ENCODE measurements around the gene UBE2G2.

UBE2G2 gene

GRCh38 chr21:44742418-44743153 lies 59.0 kb downstream of the UBE2G2 start:
- DNase-seq = peak; percentile 25

GRCh38 chr21:44741921-44742320 lies 59.7 kb downstream of the UBE2G2 start:
- no peak for DNase-seq

GRCh38 chr21:44740742-44741141 lies 60.9 kb downstream of the UBE2G2 start:
- DNase-seq = no peak

GRCh38 chr21:44739316-44739715 lies 62.3 kb downstream of the UBE2G2 start:
- no peak for DNase-seq

GRCh38 chr21:44738621-44739020 lies 63.0 kb downstream of the UBE2G2 start:
- DNase-seq = no peak

- no peak for DNase-seq
Measured at GRCh38 chr21:44737706-44738354, 63.8 kb downstream of the UBE2G2 start.

GRCh38 chr21:44736291-44737004 lies 65.2 kb downstream of the UBE2G2 start:
- DNase-seq = no peak

- DNase-seq = no peak
Measured at GRCh38 chr21:44735821-44736220, 65.8 kb downstream of the UBE2G2 start.

- DNase-seq = no peak
Measured at GRCh38 chr21:44734841-44735240, 66.8 kb downstream of the UBE2G2 start.

- DNase-seq = no peak
Measured at GRCh38 chr21:44734026-44734745, 67.4 kb downstream of the UBE2G2 start.

GRCh38 chr21:44732956-44733355 lies 68.7 kb downstream of the UBE2G2 start:
- no peak for DNase-seq

- DNase-seq = no peak
Measured at GRCh38 chr21:44732263-44732662, 69.4 kb downstream of the UBE2G2 start.

- DNase-seq = no peak
Measured at GRCh38 chr21:44730951-44731579, 70.6 kb downstream of the UBE2G2 start.

- DNase-seq = no peak
Measured at GRCh38 chr21:44730028-44730395, 71.6 kb downstream of the UBE2G2 start.

GRCh38 chr21:44729336-44730027 lies 72.1 kb downstream of the UBE2G2 start:
- no peak for DNase-seq

- DNase-seq = no peak
Measured at GRCh38 chr21:44728716-44729115, 72.9 kb downstream of the UBE2G2 start.

GRCh38 chr21:44727757-44728156 lies 73.9 kb downstream of the UBE2G2 start:
- no peak for DNase-seq

- DNase-seq = no peak
Measured at GRCh38 chr21:44727321-44727720, 74.3 kb downstream of the UBE2G2 start.

- no peak for DNase-seq
Measured at GRCh38 chr21:44726826-44727225, 74.8 kb downstream of the UBE2G2 start.

GRCh38 chr21:44724926-44725325 lies 76.7 kb downstream of the UBE2G2 start:
- DNase-seq = no peak

GRCh38 chr21:44724196-44724595 lies 77.4 kb downstream of the UBE2G2 start:
- no peak for DNase-seq
